Lung (tissue), 12 donors: ENCODE results near the gene PHC3. TPM values are rescaled to one million over a fixed set of nuclear protein-coding genes. Genes with fewer than 3 reads are reported as not detected.

ENCODE experiments used
- ATAC-seq: fragments of 200-7000 bp; cut with Tn5 transposase; one replicate; pipeline ENCODE4 v1.9.1; 2020; ENCODE audit warnings: moderate number of reproducible peaks; ENCODE audit not compliant: insufficient read depth, low FRiP score
- DNase-seq, 3 donors: peaks; one replicate each; pipeline ENCODE4 v3.0.0-alpha.2; 2013 to 2017
- H3K27ac ChIP-seq, 2 donors: one replicate each; pipeline ENCODE4 v1.5.1; 2013; ENCODE audit warnings: mild to moderate bottlenecking in 2 of 2, moderate library complexity in 2 of 2, control low read depth in 1 of 2, inconsistent platforms in 1 of 2, low read depth in 1 of 2, low read length in 1 of 2
- H3K27me3 ChIP-seq, 3 donors: one replicate each; pipeline ENCODE4 v1.5.1; 2013; ENCODE audit warnings: low read length in 2 of 3; ENCODE audit not compliant: control insufficient read depth in 3 of 3, insufficient read depth in 3 of 3
- H3K36me3 ChIP-seq, 4 donors: one replicate each; pipeline ENCODE4 v1.5.1; 2013; ENCODE audit warnings: low read length in 4 of 4, mild to moderate bottlenecking in 1 of 4, moderate library complexity in 1 of 4; ENCODE audit not compliant: control insufficient read depth in 4 of 4, insufficient read depth in 4 of 4
- H3K4me1 ChIP-seq, 5 donors: one replicate each; pipeline ENCODE4 v1.5.1; 2013; ENCODE audit warnings: low read length in 5 of 5, mild to moderate bottlenecking in 2 of 5, moderate library complexity in 1 of 5; ENCODE audit not compliant: control insufficient read depth in 5 of 5, insufficient read depth in 5 of 5
- H3K4me3 ChIP-seq: one replicate; pipeline ENCODE4 v1.5.1; 2013; ENCODE audit warnings: mild to moderate bottlenecking, control low read depth, moderate library complexity
- H3K9ac ChIP-seq, 2 donors: one replicate each; pipeline ENCODE4 v1.5.1; 2013; ENCODE audit warnings: low read length in 2 of 2, control low read depth in 1 of 2; ENCODE audit not compliant: insufficient read depth in 1 of 2
- H3K9me3 ChIP-seq, 4 donors: one replicate each; pipeline ENCODE4 v1.5.1; 2013; ENCODE audit warnings: low read length in 3 of 4, mild to moderate bottlenecking in 1 of 4, moderate library complexity in 1 of 4; ENCODE audit not compliant: control insufficient read depth in 4 of 4, insufficient read depth in 3 of 4
- WGBS, 2 donors: extraction: QIAGEN DNeasy Blood & Tissue Kit; methylation state at CpG; one replicate each; pipeline ENCODE4 v1.1.7; 2013; 5-methylcytosine and 5-hydroxymethylcytosine counted together
- polyA plus RNA-seq, 2 donors: library from polyadenylated mRNA; stranded (reverse); fragments of 200-250 nt; gene quantifications; one replicate each; pipeline ENCODE4 v1.2.1, GENCODE V29; 2013
- total RNA-seq, 2 donors: library from RNA; depleted of rRNA in 1 of 2; stranded (reverse); fragments of >200 nt in 1 of 2; gene quantifications; one replicate each; pipeline ENCODE4 v1.2.1, GENCODE V29; 2014 to 2021
- TF ChIP-seq, protein P1 (sequence below): IDR thresholded peaks from 2 replicates; pipeline ENCODE4 v1.5.1; 2012; ENCODE audit warnings: mild to moderate bottlenecking; ENCODE audit errors: control extremely low read depth, extremely low read depth
- donor health status: control.
- donor health status: control.
- donor health status: Bipolar disorder and iron deficiency.
- donor health status: healthy.
- donor health status: DM: yes; HTN: yes; CAD: no.

The PHC3 gene
- total and polyA plus RNA-seq, 4 donors, result 7.6 to 110 (median 31.1) TPM

DNA sequence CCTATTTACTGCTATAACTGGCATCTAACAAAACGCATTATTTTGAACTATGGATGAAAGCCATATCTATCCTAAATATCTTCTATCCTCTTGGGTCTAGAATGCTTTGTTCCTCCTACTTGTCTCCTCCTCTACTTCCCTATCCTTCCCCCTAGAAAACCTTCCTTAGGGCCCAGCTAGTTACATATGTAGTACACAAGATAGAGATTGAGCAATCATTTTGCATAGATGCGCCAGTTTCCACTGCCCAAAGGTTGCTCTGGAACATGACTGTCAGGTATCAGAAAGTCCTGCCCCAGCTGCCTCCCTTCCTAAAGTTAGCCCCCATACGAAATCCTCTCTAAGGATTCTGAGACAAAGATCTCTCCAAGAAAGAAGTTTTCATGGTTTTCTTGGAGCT is 88.6 kb downstream of the PHC3 start:
- H3K9me3 ChIP-seq, result no peaks in the 10 kb centered on the region

DNA sequence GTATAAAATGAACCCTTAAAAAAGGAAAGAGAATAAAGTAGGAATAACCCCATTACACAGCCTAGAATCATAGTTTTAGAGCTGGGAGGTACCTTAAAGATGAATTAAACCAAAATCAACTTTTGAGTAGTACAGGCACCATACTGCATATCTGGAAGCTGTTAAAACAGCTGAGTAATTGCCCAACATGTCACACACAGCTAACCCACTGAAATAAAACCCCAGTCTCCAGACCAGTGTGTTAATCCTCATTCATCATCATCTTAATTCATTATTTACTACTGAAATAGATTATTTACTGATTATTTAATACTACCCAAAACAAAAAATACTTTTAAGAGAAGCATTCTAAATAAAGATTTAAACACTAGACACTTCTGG is 90.9 kb downstream of the PHC3 start:
- Histone ChIP-seq H3K36me3 (peaks cover 0 to 19% (median 4%) of the 10 kb centered on the region in 4 donors), H3K4me3 (no peak overlapping the region), H3K4me1 (peaks cover 0 to 3% (median 0%) of the 10 kb centered on the region in 5 donors), H3K27me3 (no peaks in the 10 kb centered on the region), H3K27ac (no peak overlapping the region), H3K9me3 (no peaks in the 10 kb centered on the region), H3K9ac (no peak overlapping the region)
- ATAC-seq (no peak), DNase-seq (no peak)
- TF ChIP-seq, protein P1, sequence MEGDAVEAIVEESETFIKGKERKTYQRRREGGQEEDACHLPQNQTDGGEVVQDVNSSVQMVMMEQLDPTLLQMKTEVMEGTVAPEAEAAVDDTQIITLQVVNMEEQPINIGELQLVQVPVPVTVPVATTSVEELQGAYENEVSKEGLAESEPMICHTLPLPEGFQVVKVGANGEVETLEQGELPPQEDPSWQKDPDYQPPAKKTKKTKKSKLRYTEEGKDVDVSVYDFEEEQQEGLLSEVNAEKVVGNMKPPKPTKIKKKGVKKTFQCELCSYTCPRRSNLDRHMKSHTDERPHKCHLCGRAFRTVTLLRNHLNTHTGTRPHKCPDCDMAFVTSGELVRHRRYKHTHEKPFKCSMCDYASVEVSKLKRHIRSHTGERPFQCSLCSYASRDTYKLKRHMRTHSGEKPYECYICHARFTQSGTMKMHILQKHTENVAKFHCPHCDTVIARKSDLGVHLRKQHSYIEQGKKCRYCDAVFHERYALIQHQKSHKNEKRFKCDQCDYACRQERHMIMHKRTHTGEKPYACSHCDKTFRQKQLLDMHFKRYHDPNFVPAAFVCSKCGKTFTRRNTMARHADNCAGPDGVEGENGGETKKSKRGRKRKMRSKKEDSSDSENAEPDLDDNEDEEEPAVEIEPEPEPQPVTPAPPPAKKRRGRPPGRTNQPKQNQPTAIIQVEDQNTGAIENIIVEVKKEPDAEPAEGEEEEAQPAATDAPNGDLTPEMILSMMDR, result no peak

More for the DNA sequence above, 88.6 kb downstream of the PHC3 start:
- no peak overlapping the region for H3K9ac ChIP-seq
- no peaks in the 10 kb centered on the region for H3K27me3 ChIP-seq
- no peak for DNase-seq
- TF ChIP-seq, protein P1, result no peak
- 77 to 90% methylated on average over 3 of the region's 3 CpGs for WGBS, 2 donors
- H3K4me1 ChIP-seq, result peaks cover 0 to 3% (median 0%) of the 10 kb centered on the region in 5 donors
- H3K36me3 ChIP-seq, result peaks cover 8 to 30% (median 11%) of the 10 kb centered on the region in 4 donors
- no peak overlapping the region for H3K27ac ChIP-seq
- no peak overlapping the region for H3K4me3 ChIP-seq
- ATAC-seq, result no peak

DNA sequence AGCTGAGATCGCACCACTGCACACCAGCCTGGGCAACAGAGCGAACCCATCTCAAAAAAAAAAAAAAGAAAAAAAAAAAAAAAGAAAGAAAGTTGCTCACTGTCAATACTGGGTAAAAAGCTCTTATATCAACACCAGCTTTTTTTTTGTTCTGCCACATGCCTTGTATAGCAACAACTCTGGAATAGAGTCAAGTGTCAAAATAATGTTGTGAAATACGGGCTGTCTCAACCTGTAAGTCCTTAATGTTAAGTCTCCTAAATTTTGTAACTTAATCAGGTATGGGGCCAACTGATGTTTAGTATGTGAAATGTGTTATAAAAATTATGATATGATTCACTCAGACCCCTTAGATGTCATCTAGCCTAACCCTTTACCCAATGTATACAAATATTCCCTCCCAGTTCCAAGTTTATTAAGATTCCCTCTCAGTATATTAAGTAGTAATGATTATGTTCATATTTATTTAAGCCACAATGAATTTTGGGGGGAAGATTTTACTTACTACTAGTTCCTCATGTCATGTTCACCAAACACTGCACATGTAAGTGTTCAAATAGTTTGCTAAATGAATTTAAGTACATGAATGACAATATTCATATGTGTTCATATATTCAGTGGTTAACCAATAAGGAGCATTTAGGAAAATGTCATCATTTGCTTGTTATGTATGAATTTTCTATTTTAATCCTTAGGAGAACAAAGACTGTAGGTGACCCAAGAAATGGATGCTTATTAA is 91.5 kb downstream of the PHC3 start:
- Histone ChIP-seq H3K27ac (no peak overlapping the region), H3K4me1 (peaks cover 0 to 3% (median 0%) of the 10 kb centered on the region in 5 donors), H3K27me3 (no peaks in the 10 kb centered on the region), H3K9me3 (no peaks in the 10 kb centered on the region), H3K36me3 (peaks cover 0 to 14% (median 5%) of the 10 kb centered on the region in 4 donors), H3K9ac (no peak overlapping the region), H3K4me3 (no peak overlapping the region)
- peak in 1 of 3 donors; percentile 30 for DNase-seq
- ATAC-seq, result no peak
- 78 to 83% methylated on average over 3 of the region's 3 CpGs for WGBS, 2 donors
- TF ChIP-seq, protein P1, result no peak
